Activated B cell treated with CpG ODN at 0.5 μM for 24 hours (primary cell): Measurements from ENCODE around the gene VTI1A. TPM values are rescaled to one million over a fixed set of nuclear protein-coding genes. Genes with fewer than 3 reads are reported as not detected.

Experiments used
- ATAC-seq: fragments of 200-7000 bp; cut with Tn5 transposase; one replicate; pipeline ENCODE4 v1.10.0; 2021; ENCODE audit warnings: low read depth, mild to moderate bottlenecking, moderate library complexity
- CTCF ChIA-PET: fragments of 350-600 bp; sonication (Branson Sonifier 250); formaldehyde crosslinking; loops from one replicate; lab custom pipeline; 2021; ENCODE audit warnings: antibody characterized with exemption; lab: Charles Lee
- POLR2A ChIA-PET: fragments of 350-600 bp; sonication (Branson Sonifier 250); formaldehyde crosslinking; loops from one replicate; lab custom pipeline; 2021; ENCODE audit warnings: antibody characterized with exemption; lab: Charles Lee
- DNase-seq: peaks from one replicate; pipeline ENCODE4 v3.0.0; 2022
- H3K27ac Mint-ChIP-seq: one replicate; pipeline ENCODE4 v1.8.0; 2020; ENCODE audit warnings: mixed read lengths
- H3K27me3 Mint-ChIP-seq: one replicate; pipeline ENCODE4 v1.8.0; 2021; ENCODE audit warnings: mixed read lengths
- H3K36me3 Mint-ChIP-seq: one replicate; pipeline ENCODE4 v1.8.0; 2021; ENCODE audit warnings: low read depth, mixed read lengths
- H3K4me1 Mint-ChIP-seq: one replicate; pipeline ENCODE4 v1.8.0; 2021; ENCODE audit warnings: mixed read lengths
- H3K4me3 Mint-ChIP-seq: one replicate; pipeline ENCODE4 v1.8.0; 2020; ENCODE audit warnings: mild to moderate bottlenecking, mixed read lengths
- H3K9me3 Mint-ChIP-seq: one replicate; pipeline ENCODE4 v1.8.0; 2020; ENCODE audit warnings: mixed read lengths
- CTCF ChIP-seq: fragments of 200-600 bp; IDR thresholded peaks from one replicate; pipeline ENCODE4 v1.8.0; 2022; ENCODE audit warnings: antibody characterized with exemption, mild to moderate bottlenecking
- intact Hi-C: fragments of 100-400 bp; cut with micrococcal nuclease; formaldehyde crosslinking; loops from one replicate; pipeline ENCODE4 v1.15.1; 2024
- total RNA-seq: library from RNA; stranded (reverse); gene quantifications from 2 replicates; pipeline ENCODE4 v1.2.3, GENCODE V29; 2022

Gene VTI1A
- total RNA-seq, 1 donor from 2014 or later = 74.0 TPM

GRCh38 chr10:112769611-112770370, 322.8 kb downstream of the VTI1A start:
- Mint-ChIP-seq H3K4me3 (no peak overlapping the region), H3K4me1 (no peaks in the 10 kb centered on the region), H3K27me3 (no peaks in the 10 kb centered on the region), H3K36me3 (peaks cover 10% of the 10 kb centered on the region), H3K9me3 (no peaks in the 10 kb centered on the region), H3K27ac (no peak overlapping the region)
- intact Hi-C loops = no loop called here
- no peak for TF ChIP-seq CTCF
- CTCF ChIA-PET = no interaction called here
- POLR2A ChIA-PET = no interaction called here
- ATAC-seq (no peak), DNase-seq (no peak)

- POLR2A ChIA-PET = no interaction called here
- CTCF ChIA-PET = no interaction called here
- no peaks in the 10 kb centered on the region for H3K4me1 Mint-ChIP-seq
Measured at GRCh38 chr10:112771733-112772132, 324.7 kb downstream of the VTI1A start.

GRCh38 chr10:112773783-112774182, 326.8 kb downstream of the VTI1A start:
- no peak for TF ChIP-seq CTCF
- Mint-ChIP-seq H3K27ac (no peak overlapping the region), H3K4me3 (no peak overlapping the region), H3K9me3 (no peaks in the 10 kb centered on the region), H3K4me1 (no peaks in the 10 kb centered on the region), H3K27me3 (no peaks in the 10 kb centered on the region), H3K36me3 (peaks cover 8% of the 10 kb centered on the region)
- CTCF ChIA-PET = no interaction called here
- ATAC-seq = no peak
- POLR2A ChIA-PET = no interaction called here
- intact Hi-C loops = no loop called here
- no peak for DNase-seq

More at GRCh38 chr10:112771733-112772132, 324.7 kb downstream of the VTI1A start:
- H3K4me3 Mint-ChIP-seq = no peak overlapping the region
- no peaks in the 10 kb centered on the region for H3K27me3 Mint-ChIP-seq
- intact Hi-C loops = no loop called here
- no peaks in the 10 kb centered on the region for H3K9me3 Mint-ChIP-seq
- ATAC-seq (no peak), DNase-seq (no peak)
- no peak for TF ChIP-seq CTCF
- no peak overlapping the region for H3K27ac Mint-ChIP-seq
- H3K36me3 Mint-ChIP-seq = peaks cover 10% of the 10 kb centered on the region

- intact Hi-C loops = no loop called here
- H3K27me3 Mint-ChIP-seq = no peaks in the 10 kb centered on the region
- no peak for TF ChIP-seq CTCF
- no peak overlapping the region for H3K27ac Mint-ChIP-seq
- peaks cover 8% of the 10 kb centered on the region for H3K36me3 Mint-ChIP-seq
- no peaks in the 10 kb centered on the region for H3K9me3 Mint-ChIP-seq
- POLR2A ChIA-PET = no interaction called here
- no peak for ATAC-seq
- H3K4me1 Mint-ChIP-seq = no peaks in the 10 kb centered on the region
- no peak for DNase-seq
- CTCF ChIA-PET = no interaction called here
- no peak overlapping the region for H3K4me3 Mint-ChIP-seq
Measured at GRCh38 chr10:112774210-112774609, 327.2 kb downstream of the VTI1A start.

GRCh38 chr10:112774798-112775197, 327.8 kb downstream of the VTI1A start:
- ChIA-PET POLR2A (no interaction called here), CTCF (no interaction called here)
- Mint-ChIP-seq H3K4me1 (no peaks in the 10 kb centered on the region), H3K27me3 (no peaks in the 10 kb centered on the region), H3K36me3 (peaks cover 10% of the 10 kb centered on the region), H3K9me3 (no peaks in the 10 kb centered on the region), H3K27ac (no peak overlapping the region), H3K4me3 (no peak overlapping the region)
- no peak for TF ChIP-seq CTCF
- intact Hi-C loops = no loop called here
- DNase-seq = no peak
- ATAC-seq = no peak
